ENCODE results near the gene SPINDOC. TPM values are rescaled to one million over a fixed set of nuclear protein-coding genes. Genes with fewer than 3 reads are reported as not detected.
"Not testable (repeated sequence)": the region's sequence is repeated elsewhere in the genome, so short reads cannot be mapped to it uniquely, and the experiment has no call there.

SPINDOC gene
- total RNA-seq, 1 experiment from 2014 or later = 96.4 TPM

DNA sequence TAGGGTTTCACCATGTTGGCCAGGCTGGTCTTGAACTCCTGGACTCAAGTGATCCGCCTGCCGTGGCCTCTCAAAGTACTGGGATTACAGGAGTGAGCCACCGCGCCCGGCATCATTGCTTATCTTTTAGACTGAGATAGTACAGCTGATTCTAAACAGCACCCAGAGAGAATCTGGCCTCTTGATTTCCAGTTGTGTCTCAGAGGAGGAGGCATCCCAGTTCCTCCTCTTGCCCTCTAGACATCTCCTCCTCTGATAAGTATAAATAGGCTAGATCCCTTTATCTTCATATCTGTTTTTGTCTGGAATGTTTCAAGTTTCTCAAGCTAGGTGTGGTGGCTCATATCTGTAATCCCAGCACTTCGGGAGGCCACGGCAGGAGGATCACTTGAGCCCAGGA, 32.7 kb downstream of the SPINDOC start:
- in situ Hi-C loops (cut with HindIII; ENCODE audit: low sequenced_read_pairs) = no loop called here
- DNase-seq (ENCODE audit: low spot score) = no peak

DNA sequence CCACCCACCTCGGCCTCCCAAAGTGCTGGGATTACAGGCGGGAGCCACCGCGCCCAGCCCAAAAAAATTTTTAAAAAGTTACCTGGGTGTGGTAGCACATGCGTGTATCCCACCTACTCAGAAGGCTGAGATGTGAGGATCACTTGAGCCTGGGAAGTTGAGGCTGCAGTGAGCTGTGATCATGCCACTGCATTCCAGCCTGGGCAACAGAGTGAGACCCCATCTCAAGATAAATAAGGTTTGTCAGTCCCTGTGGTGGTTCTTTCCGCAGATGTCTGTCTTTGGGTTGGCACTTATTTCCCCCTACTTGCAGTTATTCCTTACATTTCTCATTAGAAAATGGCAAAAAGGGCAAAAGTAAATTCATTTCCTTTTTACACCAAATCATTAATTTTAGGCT, 33.6 kb downstream of the SPINDOC start:
- no peak for DNase-seq (ENCODE audit: low spot score)
- in situ Hi-C loops (cut with HindIII; ENCODE audit: low sequenced_read_pairs) = no loop called here

DNA sequence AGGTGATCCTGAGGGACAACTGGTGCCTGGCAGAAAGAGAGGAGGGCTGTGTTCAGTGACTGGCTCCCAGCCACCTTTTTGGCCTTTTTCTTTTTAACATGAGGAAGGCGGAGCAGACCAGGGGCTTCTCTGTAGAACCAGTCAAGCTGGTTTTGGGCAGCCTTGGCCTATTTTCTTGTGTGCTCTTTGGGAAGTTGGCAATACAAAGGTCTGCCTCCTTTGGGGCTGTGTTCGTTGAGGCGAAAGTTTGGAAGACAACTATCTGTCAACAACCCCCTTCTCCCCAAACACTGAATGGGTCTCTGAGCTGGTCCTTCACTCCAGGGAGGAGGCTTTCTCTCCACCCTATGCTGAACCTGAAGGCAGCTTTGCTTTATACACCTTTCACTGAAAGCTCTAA, 34.1 kb downstream of the SPINDOC start:
- in situ Hi-C loops (cut with HindIII; ENCODE audit: low sequenced_read_pairs) = no loop called here
- no peak for DNase-seq (ENCODE audit: low spot score)

DNA sequence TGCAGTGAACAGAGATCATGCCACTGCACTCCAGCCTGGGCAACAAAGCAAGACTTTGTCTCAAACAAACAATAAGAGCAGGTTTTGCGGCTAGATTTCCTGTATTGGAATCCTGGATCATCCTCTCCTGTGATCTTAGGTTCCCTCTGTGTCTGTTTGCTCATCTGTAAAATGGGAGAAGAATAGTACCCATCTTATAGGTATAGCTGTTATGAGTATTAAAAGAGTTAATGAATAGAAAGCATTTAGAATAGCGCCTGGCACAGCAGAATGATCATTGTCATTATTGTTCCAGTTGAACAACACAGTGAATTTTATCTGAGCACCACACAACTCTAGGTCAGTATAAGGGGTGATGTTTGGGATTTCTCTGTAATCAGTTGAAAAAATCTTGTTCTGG, 36.4 kb downstream of the SPINDOC start:
- DNase-seq (ENCODE audit: low spot score) = no peak
- in situ Hi-C loops (cut with HindIII; ENCODE audit: low sequenced_read_pairs) = no loop called here

DNA sequence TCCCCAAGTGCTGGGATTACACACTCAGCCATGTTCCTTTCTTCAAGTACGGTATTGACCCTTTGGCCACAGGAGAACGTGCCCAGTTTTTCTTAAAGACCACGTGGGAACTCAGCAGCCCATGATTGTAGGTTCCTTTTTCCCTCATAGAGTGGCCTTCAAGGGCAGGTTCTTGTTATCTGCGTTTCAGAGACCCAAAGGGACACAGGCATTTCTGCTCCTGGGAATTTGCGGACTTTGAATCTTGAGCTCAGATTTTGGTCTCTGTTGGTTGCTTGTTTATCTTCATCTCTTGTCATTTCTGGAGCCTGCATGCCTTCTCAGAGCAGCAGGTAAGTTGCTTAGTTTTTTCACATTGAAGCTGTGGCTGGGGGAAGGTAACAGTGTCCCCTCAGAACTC, 37.7 kb downstream of the SPINDOC start:
- DNase-seq (ENCODE audit: low spot score) = no peak
- in situ Hi-C loops (cut with HindIII; ENCODE audit: low sequenced_read_pairs) = no loop called here

DNA sequence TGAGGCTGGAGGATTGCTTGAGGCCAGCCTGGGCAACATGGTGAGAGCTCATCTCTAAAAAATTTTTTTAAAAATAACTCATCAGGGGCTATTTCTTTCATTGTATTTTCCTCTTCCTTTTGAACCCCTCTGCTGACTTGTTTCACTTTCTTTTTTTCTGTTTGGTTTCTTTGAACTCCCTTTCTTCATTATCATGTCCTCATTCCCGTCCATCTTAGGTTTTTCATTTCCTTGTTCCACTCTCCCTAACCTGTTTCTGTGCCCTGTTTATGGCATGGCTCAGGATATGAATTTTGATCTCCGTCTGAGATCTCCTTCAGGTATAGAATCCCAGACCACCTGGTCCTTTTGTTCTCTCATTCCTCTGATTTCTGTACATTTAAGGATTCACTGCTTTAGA, 38.1 kb downstream of the SPINDOC start:
- in situ Hi-C loops (cut with HindIII; ENCODE audit: low sequenced_read_pairs) = no loop called here
- DNase-seq (ENCODE audit: low spot score) = no peak

DNA sequence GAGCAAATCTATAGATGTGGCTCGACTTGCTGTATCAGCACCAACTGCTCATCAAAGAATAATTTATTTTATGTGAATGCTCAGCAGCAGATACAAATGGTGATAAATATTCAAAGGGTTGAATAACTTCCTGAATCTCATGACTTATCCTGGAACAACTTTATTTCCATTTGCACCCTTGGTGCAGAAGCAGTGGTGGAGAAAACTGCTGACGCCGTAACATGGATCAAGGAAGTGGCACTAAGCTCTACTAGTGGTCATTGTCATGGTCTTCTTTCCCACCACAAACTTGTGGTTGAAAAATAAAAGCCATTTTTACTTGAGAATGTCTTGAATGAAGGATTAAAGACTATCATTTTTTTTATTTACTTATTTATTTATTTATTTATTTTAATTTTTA, 40.2 kb downstream of the SPINDOC start:
- in situ Hi-C loops (cut with HindIII; ENCODE audit: low sequenced_read_pairs) = no loop called here
- DNase-seq (ENCODE audit: low spot score) = no peak

DNA sequence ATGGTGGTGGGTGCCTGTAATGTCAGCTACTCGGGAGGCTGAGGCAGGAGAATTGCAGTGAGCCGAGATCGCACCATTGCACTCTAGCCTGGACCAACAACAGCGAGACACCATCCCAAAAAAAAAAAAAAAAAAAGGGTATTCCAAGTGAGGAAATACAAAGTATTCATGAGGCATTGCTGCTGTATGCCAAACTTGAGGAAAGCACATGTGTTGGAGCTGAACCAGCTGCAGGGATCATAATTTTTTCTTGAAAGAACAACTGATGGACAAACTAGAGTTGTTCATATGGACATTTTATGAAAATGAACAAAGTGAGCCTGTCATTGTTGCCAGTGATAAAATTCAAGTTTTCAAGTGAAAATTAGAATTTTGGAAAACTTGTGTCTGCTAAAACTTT, 41.4 kb downstream of the SPINDOC start:
- DNase-seq (ENCODE audit: low spot score) = no peak
- in situ Hi-C loops (cut with HindIII; ENCODE audit: low sequenced_read_pairs) = no loop called here

DNA sequence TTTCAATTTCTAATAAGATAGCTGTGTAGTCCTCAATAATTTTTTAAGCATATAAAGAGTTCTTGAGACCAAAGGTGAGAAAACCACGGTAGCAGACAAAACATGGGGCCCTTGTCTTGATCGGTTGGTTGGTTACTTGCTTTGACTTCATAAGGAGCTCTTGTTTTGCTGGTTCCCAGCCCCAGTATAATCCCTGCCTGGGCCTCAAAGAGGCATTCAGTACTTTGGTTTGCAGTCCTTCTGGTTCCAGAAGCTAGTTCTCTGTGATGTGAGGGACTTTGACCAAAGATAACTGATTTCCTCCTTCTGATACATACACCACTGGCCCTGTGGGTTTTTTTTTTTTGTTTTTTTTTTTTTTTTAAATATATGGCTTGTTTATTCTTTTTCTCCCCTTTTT, 42.7 kb downstream of the SPINDOC start:
- no peak for DNase-seq (ENCODE audit: low spot score)
- in situ Hi-C loops (cut with HindIII; ENCODE audit: low sequenced_read_pairs) = no loop called here

DNA sequence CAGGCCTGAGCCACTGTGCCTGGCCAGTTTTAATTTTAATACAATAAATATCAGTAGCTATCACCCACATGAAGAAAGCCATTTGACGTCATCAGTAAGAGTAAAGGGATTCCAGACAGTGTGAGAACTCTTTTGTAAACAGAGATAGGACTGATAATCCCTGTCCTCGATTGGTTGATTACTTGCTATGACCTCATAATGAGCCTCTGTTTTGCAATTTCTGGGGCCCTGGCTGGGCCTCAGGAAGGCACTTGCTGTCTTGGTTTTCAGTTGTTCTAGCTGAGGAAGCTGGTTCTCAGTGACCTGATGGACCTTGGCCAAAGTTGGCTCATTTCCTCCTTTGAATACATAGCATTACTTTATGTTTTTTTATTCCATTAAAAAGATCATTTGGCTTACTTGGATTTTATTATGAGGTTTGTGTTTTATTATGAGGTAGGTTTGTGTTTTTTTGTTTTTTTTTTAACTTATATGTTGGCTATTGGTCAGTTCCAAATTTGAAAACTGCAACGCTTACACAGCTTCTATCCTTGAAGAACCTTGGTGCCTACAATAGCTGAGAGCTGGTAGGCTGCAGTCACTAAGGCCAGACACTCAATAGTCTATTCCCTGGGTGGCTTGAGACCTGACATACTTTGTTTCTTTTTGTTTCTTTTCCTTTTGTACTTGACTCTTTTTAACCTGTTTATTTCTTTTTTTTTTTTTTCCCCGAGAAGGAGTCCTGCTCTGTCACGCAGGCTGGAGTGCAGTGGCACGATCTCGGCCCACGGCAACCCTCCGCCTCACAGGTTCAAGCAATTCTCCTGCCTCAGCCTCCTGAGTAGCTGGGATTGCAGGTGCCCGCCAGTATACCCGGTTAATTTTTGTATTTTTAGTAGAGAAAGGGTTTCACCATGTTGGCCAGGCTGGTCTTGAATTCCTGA, 45.6 kb downstream of the SPINDOC start:
- in situ Hi-C loops (cut with HindIII; ENCODE audit: low sequenced_read_pairs) = no loop called here
- no peak for DNase-seq (ENCODE audit: low spot score)

DNA sequence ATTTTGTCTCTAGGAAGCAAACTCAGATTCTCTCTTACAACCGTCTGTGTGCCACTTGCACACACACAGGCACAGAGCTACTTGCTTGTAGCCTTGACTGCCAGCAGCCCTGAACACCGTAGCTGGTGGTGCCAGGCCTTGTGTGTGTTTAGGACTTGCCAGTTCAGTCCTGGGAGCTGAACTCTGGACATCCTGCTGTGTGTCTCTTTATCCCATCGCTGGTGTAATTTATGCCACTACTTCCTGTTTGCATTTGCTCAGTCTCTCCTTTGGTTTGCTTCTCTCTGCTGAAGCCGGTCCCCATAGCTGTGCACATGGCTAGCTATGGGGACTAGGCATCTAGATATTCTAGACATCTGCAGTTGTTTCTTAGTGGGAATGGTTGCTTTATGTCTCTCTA, 49.7 kb downstream of the SPINDOC start:
- in situ Hi-C loops (cut with HindIII; ENCODE audit: low sequenced_read_pairs) = no loop called here
- no peak for DNase-seq (ENCODE audit: low spot score)

DNA sequence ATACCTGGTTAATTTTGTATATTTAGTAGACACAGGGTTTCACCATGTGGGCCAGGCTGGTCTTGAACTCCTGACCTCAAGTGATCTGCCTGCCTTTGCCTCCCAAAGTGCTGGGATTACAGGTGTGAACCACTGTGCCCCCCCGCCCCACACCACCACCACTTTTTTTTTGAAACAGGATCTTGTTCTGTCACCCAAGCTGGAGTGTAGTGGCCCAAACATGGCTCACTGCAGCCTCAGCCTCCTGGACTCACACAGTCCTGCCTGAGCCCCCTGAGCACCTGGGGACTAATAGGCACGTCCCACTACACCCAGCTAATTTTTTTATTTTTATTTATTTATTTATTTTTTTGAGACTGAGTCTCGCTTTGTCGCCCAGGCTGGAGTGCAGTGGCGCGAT, 50.4 kb downstream of the SPINDOC start:
- DNase-seq (ENCODE audit: low spot score); in situ Hi-C loops (cut with HindIII; ENCODE audit: low sequenced_read_pairs): not testable (repeated sequence)

DNA sequence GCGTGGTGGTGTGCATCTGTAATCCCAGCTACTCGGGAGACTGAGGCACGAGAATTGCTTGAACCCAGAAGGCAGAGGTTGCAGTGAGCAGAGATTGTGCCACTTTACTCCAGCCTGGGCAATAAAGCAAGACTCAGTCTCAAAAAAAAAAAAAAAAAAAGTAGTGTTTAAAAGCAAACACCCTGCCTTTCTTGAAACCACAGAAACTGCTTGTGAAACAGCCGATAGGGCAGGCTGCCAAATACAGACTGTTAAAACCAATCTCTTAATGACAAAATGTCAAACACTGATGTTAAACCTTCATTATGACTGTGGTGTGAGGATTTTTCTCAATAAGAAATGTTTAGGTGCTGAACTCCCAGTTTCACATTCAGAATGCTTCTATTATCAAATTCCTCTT, 53.0 kb downstream of the SPINDOC start:
- DNase-seq (ENCODE audit: low spot score) = no peak
- in situ Hi-C loops (cut with HindIII; ENCODE audit: low sequenced_read_pairs) = no loop called here

DNA sequence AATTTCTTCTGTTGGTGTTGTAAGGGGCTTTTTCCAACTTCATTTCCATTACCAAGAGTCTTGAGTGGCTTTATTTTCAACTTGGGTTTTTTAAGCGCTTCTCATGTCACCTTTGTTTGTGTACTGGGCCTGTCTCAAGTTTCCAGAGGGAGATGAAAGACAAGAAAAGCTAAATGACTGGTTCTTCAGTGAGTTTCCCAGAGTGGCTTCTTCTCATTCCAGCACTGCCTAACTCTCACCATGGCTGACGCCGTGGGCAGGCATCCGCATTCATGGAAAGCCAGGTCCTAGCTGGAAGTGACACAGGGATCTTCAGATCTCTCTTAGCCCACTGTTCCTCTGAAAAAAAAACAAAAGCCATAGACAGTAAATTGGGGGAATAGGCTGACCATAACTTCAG, 54.3 kb downstream of the SPINDOC start:
- in situ Hi-C loops (cut with HindIII; ENCODE audit: low sequenced_read_pairs) = no loop called here
- DNase-seq (ENCODE audit: low spot score) = no peak

DNA sequence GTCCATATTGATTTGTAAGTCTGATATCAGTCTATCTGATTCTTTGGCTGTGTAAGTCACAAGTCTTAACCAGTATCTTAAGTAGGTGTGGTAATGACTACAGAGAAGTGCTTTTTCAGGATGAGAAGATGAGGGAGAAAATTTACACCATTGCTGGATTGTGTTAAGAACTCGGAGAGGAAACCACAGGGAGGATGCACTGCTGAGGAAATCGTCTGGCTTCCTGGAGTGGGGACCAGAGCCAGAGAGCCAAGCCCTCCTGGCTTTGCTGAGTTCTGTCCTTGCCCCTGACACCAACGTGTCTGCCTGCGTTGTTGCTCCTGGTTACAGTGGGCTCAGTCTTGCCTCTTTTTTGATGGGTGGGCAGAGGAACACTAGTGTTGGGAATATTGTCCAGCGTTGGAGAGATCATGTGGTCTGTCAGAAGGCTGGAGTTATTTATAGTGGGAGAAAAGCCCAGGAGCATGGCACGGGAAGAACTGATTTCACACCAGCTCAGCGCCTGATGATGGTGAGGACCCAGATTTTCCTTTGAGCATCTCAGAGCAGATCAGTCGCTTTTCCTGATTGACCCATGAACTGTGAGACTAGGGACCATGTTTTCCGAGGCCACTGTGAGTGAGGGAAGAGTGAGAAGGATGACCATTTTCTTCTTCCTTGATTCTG, 55.3 kb downstream of the SPINDOC start:
- peak; percentile 39 for DNase-seq (ENCODE audit: low spot score)
- in situ Hi-C loops (cut with HindIII; ENCODE audit: low sequenced_read_pairs) = no loop called here

DNA sequence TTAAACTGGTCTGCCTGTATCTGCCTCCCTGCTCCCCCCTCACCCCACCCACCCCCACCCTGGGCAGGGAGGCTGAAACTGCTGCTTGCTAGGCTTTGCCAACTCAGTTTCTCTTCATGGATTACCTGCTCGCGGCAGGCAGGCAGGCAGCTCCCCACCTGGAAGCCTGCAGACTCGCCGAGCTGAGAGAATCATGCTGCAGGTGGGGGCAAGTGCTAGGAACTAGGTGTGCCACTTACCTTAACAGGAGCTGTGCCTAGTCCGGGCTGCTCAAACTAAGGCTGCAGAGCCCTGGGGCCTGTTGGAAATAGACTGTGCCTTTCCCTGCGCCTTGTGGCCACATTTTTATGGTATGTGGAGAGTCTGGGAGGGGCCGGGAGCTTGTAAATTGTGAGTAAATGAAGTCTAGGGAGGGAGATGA, 55.9 kb downstream of the SPINDOC start:
- no peak for DNase-seq (ENCODE audit: low spot score)
- in situ Hi-C loops (cut with HindIII; ENCODE audit: low sequenced_read_pairs) = no loop called here

DNA sequence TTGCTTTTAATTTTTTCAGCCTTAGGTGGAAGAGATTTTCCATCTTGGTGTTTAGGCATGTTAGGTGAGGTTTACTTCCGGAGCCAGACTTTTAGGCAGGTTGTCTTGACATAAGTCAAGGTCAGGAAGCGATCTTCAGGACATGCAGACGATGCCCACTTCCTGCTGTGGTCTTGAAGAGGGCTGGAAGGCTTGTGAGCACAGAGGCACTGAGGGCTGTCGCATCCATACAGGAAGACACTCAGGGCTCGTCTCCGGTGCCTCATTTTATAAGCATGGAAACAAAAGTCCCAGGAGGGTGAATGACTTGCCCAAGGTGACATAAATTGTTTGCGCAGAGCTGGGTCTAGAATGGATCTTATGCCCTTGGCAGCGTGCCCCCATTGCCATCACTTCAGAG, 56.4 kb downstream of the SPINDOC start:
- no peak for DNase-seq (ENCODE audit: low spot score)
- in situ Hi-C loops (cut with HindIII; ENCODE audit: low sequenced_read_pairs) = no loop called here

DNA sequence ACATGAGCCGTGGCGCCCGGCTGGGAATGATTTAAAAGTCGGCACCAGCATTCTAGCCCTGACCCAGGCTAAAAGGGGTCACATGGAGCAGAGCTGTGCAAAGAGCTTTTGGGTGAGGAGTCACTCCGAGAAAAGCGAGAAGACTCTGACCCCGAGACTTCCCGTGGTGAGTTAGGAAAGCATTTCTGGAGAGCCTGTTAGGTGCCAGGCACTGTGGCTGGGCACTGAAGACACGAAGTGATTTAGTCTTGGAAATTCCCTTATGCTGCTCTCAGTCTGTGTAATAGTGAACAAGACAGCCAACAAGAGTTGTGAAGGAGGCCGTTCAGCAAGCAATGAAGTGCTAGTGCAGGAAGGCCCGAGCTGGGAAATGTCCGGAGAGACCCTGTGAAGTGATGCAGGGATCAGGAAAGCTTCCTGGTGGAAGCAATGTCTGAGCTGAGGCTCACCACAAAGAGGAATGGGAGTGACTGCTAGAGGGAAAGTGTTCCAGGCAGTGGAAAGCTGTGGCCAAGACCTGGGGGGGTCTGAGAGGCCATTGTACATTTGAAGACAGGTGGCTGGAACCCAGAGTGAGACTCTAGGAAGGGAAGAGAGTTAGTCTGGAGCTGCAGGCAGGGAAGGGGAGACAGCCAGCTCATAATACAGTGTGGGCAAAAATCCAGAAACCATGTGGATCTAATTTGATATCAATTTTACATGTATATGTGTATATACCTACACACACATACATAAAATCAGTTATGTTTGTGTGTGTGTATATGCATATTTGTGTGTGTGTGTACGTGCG, 57.3 kb downstream of the SPINDOC start:
- in situ Hi-C loops (cut with HindIII; ENCODE audit: low sequenced_read_pairs) = no loop called here
- DNase-seq (ENCODE audit: low spot score) = no peak

DNA sequence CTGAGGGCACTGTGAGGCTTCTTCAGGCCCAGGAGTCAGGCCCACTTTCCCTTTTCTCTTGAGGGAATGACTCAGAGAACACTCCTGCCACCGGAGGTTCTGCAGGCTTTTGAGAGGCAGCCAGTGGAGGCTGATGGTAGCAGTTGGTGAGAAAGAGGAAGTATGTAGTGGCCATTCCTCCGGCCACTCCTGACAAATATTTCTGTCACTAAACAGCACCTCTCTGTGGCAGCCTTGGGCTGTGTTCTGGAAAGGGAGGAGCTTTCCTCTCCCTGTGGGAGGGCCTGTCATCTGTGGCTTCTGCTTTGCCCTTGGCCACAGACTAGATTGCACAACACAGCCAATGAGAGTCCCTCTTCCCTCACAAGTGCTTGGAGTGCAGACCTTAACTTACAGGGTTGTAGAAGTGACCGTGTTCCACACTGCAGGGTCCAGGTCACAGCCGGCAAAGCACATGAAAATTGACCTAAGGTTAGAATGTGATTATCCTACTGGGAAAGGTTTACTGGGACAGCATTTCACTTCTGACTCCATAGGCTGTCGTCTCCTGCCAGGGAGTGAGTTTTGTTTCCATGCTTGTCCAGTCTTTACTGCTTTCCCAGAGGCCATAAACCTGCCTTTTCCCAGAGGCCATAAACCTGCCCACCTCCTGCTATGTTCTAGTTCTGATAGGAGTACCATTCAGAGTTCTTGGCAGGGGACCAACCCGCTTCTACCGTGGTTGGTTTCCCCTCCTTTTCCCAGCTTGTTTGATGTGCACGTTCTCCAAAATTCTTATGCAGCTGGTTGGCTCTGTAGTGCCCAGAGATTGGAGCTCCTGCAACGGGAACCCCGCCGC, 58.9 kb downstream of the SPINDOC start:
- in situ Hi-C loops (cut with HindIII; ENCODE audit: low sequenced_read_pairs) = no loop called here
- peak; percentile 91 for DNase-seq (ENCODE audit: low spot score)
